IMR-90 (cell line): Measurements from ENCODE around the gene ARHGAP31. TPM values are rescaled to one million over a fixed set of nuclear protein-coding genes. Genes with fewer than 3 reads are reported as not detected.

ENCODE experiments used
- ATAC-seq: fragments of 200-7000 bp; cut with Tn5 transposase; 2 replicates; pipeline ENCODE4 v1.9.1; 2020; ENCODE audit warnings: low read depth, mild to moderate bottlenecking, moderate library complexity
- BruUV-seq: library from RNA; stranded (reverse); fragments of 400-500 nt; replicated peaks from 2 replicates; lab custom pipeline; 2021; lab: Mats Ljungman, UMichigan
- CTCF ChIA-PET: fragments of 300-600 bp; formaldehyde crosslinking; extraction: SDS; loops from one replicate; lab custom pipeline; 2021; ENCODE audit warnings: antibody characterized with exemption; lab: Yijun Ruan, JAX
- POLR2A ChIA-PET: fragments of 300-600 bp; sonication (Branson Sonifier 250); formaldehyde crosslinking; loops from one replicate; lab custom pipeline; 2022; ENCODE audit warnings: antibody characterized with exemption; ENCODE audit not compliant: unreplicated experiment; lab: Charles Lee
- DNase-seq: peaks from one replicate; pipeline ENCODE4 v3.0.0; 2013
- H2AFZ ChIP-seq: replicated peaks from 2 replicates; pipeline ENCODE3; 2013; ENCODE audit warnings: low read length, mild to moderate bottlenecking; ENCODE audit not compliant: poor library complexity
- H2AK5ac ChIP-seq: 2 replicates; pipeline ENCODE4 v1.6.1; 2013; ENCODE audit warnings: low read depth, low read length, inconsistent platforms
- H2AK9ac ChIP-seq: replicated peaks from 2 replicates; pipeline ENCODE3; 2013; ENCODE audit warnings: mild to moderate bottlenecking, low read depth, low read length, moderate library complexity; ENCODE audit not compliant: poor library complexity
- H2BK120ac ChIP-seq: 2 replicates; pipeline ENCODE4 v1.6.1; 2013; ENCODE audit warnings: low read depth, low read length, inconsistent platforms
- H2BK15ac ChIP-seq: 3 replicates; pipeline ENCODE4 v1.6.1; 2013; ENCODE audit warnings: low read depth, low read length, inconsistent platforms
- H2BK20ac ChIP-seq: 2 replicates; pipeline ENCODE4 v1.6.1; 2013; ENCODE audit warnings: low read depth, mild to moderate bottlenecking, inconsistent platforms, low read length, moderate library complexity
- H2BK5ac ChIP-seq: 2 replicates; pipeline ENCODE4 v1.6.1; 2013; ENCODE audit warnings: mild to moderate bottlenecking, low read depth, low read length, inconsistent platforms; ENCODE audit not compliant: poor library complexity, severe bottlenecking
- H3K14ac ChIP-seq: replicated peaks from 2 replicates; pipeline ENCODE4 v1.6.1; 2013; ENCODE audit warnings: low read depth, low read length, inconsistent platforms
- H3K18ac ChIP-seq: 2 replicates; pipeline ENCODE4 v1.6.1; 2013; ENCODE audit warnings: low read depth, low read length, control low read depth
- H3K23ac ChIP-seq: 2 replicates; pipeline ENCODE4 v1.6.1; 2013; ENCODE audit warnings: low read depth, low read length, inconsistent platforms
- H3K27ac ChIP-seq: 2 replicates; pipeline ENCODE4 v1.5.1; 2013; ENCODE audit warnings: mild to moderate bottlenecking, control low read depth, low read length; ENCODE audit not compliant: insufficient read depth
- H3K27me3 ChIP-seq: 2 replicates; pipeline ENCODE4 v1.6.1; 2013; ENCODE audit warnings: low read length; ENCODE audit not compliant: control insufficient read depth, insufficient read depth
- H3K36me3 ChIP-seq: 2 replicates; pipeline ENCODE4 v1.6.1; 2013; ENCODE audit warnings: low read length, mixed read lengths; ENCODE audit not compliant: control insufficient read depth, insufficient read depth
- H3K4ac ChIP-seq: 2 replicates; pipeline ENCODE4 v1.6.1; 2013; ENCODE audit warnings: low read depth, low read length, inconsistent platforms
- H3K4me1 ChIP-seq: 2 replicates; pipeline ENCODE4 v1.6.1; 2013; ENCODE audit warnings: low read length, mixed read lengths; ENCODE audit not compliant: control insufficient read depth, insufficient read depth
- H3K4me2 ChIP-seq: 2 replicates; pipeline ENCODE4 v1.6.1; 2013; ENCODE audit warnings: low read depth, mild to moderate bottlenecking, control low read depth, low read length, moderate library complexity
- H3K4me3 ChIP-seq: 2 replicates; pipeline ENCODE4 v1.5.1; 2013; ENCODE audit warnings: low read depth, mild to moderate bottlenecking, control low read depth, low read length, moderate library complexity; ENCODE audit not compliant: insufficient read depth
- H3K56ac ChIP-seq: 2 replicates; pipeline ENCODE4 v1.6.1; 2013; ENCODE audit warnings: low read length, inconsistent platforms; ENCODE audit not compliant: insufficient read depth; ENCODE audit errors: extremely low read depth
- H3K79me1 ChIP-seq, 2 experiments: 2 replicates each; pipeline ENCODE4 v1.6.1; 2013; ENCODE audit warnings: low read length in 2 of 2, inconsistent platforms in 1 of 2, low read depth in 1 of 2
- H3K9ac ChIP-seq: 2 replicates; pipeline ENCODE4 v1.6.1; 2013; ENCODE audit warnings: low read depth, low read length, control low read depth
- H3K9me1 ChIP-seq: 2 replicates; pipeline ENCODE4 v1.6.1; 2013; ENCODE audit warnings: low read length, inconsistent platforms; ENCODE audit not compliant: insufficient read depth
- H3K9me3 ChIP-seq: 2 replicates; pipeline ENCODE4 v1.6.1; 2013; ENCODE audit warnings: low read length; ENCODE audit not compliant: control insufficient read depth, insufficient read depth
- H4K20me1 ChIP-seq: 2 replicates; pipeline ENCODE4 v1.6.1; 2013; ENCODE audit warnings: low read length, inconsistent platforms; ENCODE audit not compliant: insufficient read depth
- H4K5ac ChIP-seq: 2 replicates; pipeline ENCODE4 v1.6.1; 2013; ENCODE audit warnings: mild to moderate bottlenecking, low read depth, low read length, control low read depth
- H4K8ac ChIP-seq, 2 experiments: 2 replicates each; pipeline ENCODE4 v1.6.1; 2013; ENCODE audit warnings: low read depth in 2 of 2, low read length in 2 of 2, control low read depth in 1 of 2, inconsistent platforms in 1 of 2
- H4K91ac ChIP-seq: 2 replicates; pipeline ENCODE4 v1.6.1; 2013; ENCODE audit warnings: low read depth, low read length, inconsistent platforms; ENCODE audit not compliant: insufficient read depth
- CEBPB ChIP-seq: IDR thresholded peaks from 2 replicates; pipeline ENCODE4 v1.6.1; 2012; ENCODE audit warnings: low read depth, low read length, improper control_type of control experiment
- CHD1 ChIP-seq: IDR thresholded peaks from 2 replicates; pipeline ENCODE4 v1.6.1; 2012; ENCODE audit warnings: low read depth, low read length, improper control_type of control experiment
- CTCF ChIP-seq: conservative IDR thresholded peaks from 2 replicates; pipeline ENCODE4 v1.5.1; 2012; ENCODE audit warnings: mild to moderate bottlenecking, low read depth, low read length, improper control_type of control experiment
- MAZ ChIP-seq: IDR thresholded peaks from 2 replicates; pipeline ENCODE4 v1.6.1; 2012; ENCODE audit warnings: low read depth, mild to moderate bottlenecking, low read length, improper control_type of control experiment, moderate library complexity, borderline replicate concordance
- MXI1 ChIP-seq: IDR thresholded peaks from 2 replicates; pipeline ENCODE4 v1.6.1; 2012; ENCODE audit warnings: low read depth, mild to moderate bottlenecking, low read length, moderate library complexity, borderline replicate concordance
- NFE2L2 ChIP-seq: fragments of 150-350 bp; IDR thresholded peaks from 2 replicates; pipeline ENCODE4 v1.6.1; 2016; ENCODE audit warnings: low read depth, mild to moderate bottlenecking, low read length
- POLR2A ChIP-seq: IDR thresholded peaks from 2 replicates; pipeline ENCODE4 v1.6.1; 2012; ENCODE audit warnings: mild to moderate bottlenecking, low read depth, low read length
- RCOR1 ChIP-seq: IDR thresholded peaks from 2 replicates; pipeline ENCODE4 v1.6.1; 2012; ENCODE audit warnings: mild to moderate bottlenecking, low read length, improper control_type of control experiment; ENCODE audit not compliant: insufficient replicate concordance
- WGBS, 2 experiments: methylation state at CpG; one replicate each; pipeline versions ENCODE4 v1.1.5 to v1.1.7; 2013; ENCODE audit warnings: missing lambda C conversion rate in 2 of 2; ENCODE audit not compliant: insufficient read length in 1 of 2; ENCODE audit errors: extremely low coverage in 2 of 2; 5-methylcytosine and 5-hydroxymethylcytosine counted together
- dilution Hi-C: fragments of 300-500 bp; cut with HindIII; formaldehyde crosslinking; loops from one replicate; pipeline ENCODE4 v1.14.3; 2018; ENCODE audit warnings: low sequenced_read_pairs; ENCODE audit not compliant: unreplicated experiment
- in situ Hi-C: fragments of 300-500 bp; cut with MboI; formaldehyde crosslinking; loops from 3 replicates; pipeline ENCODE4 v1.14.3; 2019; ENCODE audit warnings: low sequenced_read_pairs, inconsistent platforms, mixed read lengths
- intact Hi-C: fragments of 100-400 bp; cut with micrococcal nuclease; formaldehyde crosslinking; loops from 2 replicates; pipeline ENCODE4 v1.10.0; 2022
- polyA plus RNA-seq, 3 experiments: library from polyadenylated mRNA; depleted of rRNA; stranded (reverse); fragments of >200 nt; gene quantifications; 2 replicates each; pipeline ENCODE4 v1.2.3, GENCODE V29; 2012; ENCODE audit warnings: low replicate concordance in 1 of 3
- total RNA-seq: library from RNA; depleted of rRNA; stranded (reverse); fragments of >200 nt; gene quantifications from 2 replicates; pipeline ENCODE4 v1.2.3, GENCODE V29; 2012

Gene ARHGAP31
- total and polyA plus RNA-seq, 2 of the 4 experiments (the other 2 are of a cell fraction) = 6.6 to 7.7 TPM

- Histone ChIP-seq H3K9ac (no peak overlapping the region), H2BK15ac (peak overlapping the region; percentile 40; the same call in 1 of the 3 replicates), H4K5ac (no peak overlapping the region; the same call in 1 of the 2 replicates), H3K4ac (no peak overlapping the region), H3K36me3 (no peaks in the 10 kb centered on the region), H3K9me1 (peaks cover 13% of the 10 kb centered on the region), H2AK9ac (no peak overlapping the region), H3K4me1 (peaks cover 25% of the 10 kb centered on the region), H2AFZ (no peak overlapping the region), H4K91ac (peak overlapping the region; percentile 29; the same call in 1 of the 2 replicates), H4K20me1 (peaks cover 3% of the 10 kb centered on the region; the same call in 1 of the 2 replicates), H3K27ac (no peak overlapping the region), H2BK5ac (no peak overlapping the region), H3K4me2 (no peak overlapping the region), H4K8ac (no peak overlapping the region; a peak in 1 of 4 replicates), H3K23ac (peak overlapping the region; percentile 20; the same call in 1 of the 2 replicates), H3K27me3 (no peaks in the 10 kb centered on the region), H2BK120ac (no peak overlapping the region), H3K14ac (no peak overlapping the region), H3K56ac (no peak overlapping the region), H3K4me3 (no peak overlapping the region), H2AK5ac (0 out of 2 replicates have a peak overlapping the region, but pooled peaks have one; percentile 46), H3K18ac (peak overlapping the region; percentile 9; the same call in 1 of the 2 replicates), H2BK20ac (peak overlapping the region; percentile 21; the same call in 1 of the 2 replicates), H3K79me1 (peaks cover 10 to 50% of the 10 kb centered on the region in 2 experiments), H3K9me3 (no peaks in the 10 kb centered on the region)
- TF ChIP-seq MXI1 (no peak), MAZ (no peak), POLR2A (no peak), NFE2L2 (no peak), CEBPB (no peak), CHD1 (no peak), RCOR1 (no peak), CTCF (no peak)
- in situ Hi-C loops (loop anchor here (5.0 kb wide), 1 partner anchor 59 kb away; the partner anchor contains the start of gene ARHGAP31), dilution Hi-C loops (no loop called here), intact Hi-C loops (loop anchor here (1.0 kb wide), 1 partner anchor 57 kb away; the partner anchor contains the start of gene ARHGAP31)
- no CpG with 5 or more reads among the region's 3 CpGs for WGBS, 2 experiments
- DNase-seq (no peak), ATAC-seq (no peak)
- no TSS peak for BruUV-seq
- ChIA-PET CTCF (no interaction called here), POLR2A (no interaction called here)
These were observed 57.4 kb downstream of the ARHGAP31 start for GRCh38 chr3:119351581-119351980.
